ENCODE measurements around the gene IFT20. TPM values are rescaled to one million over a fixed set of nuclear protein-coding genes. Genes with fewer than 3 reads are reported as not detected.

Gene IFT20
- total and polyA plus RNA-seq, 2 experiments from 2014 or later = 13.2 to 32.3 TPM

DNA sequence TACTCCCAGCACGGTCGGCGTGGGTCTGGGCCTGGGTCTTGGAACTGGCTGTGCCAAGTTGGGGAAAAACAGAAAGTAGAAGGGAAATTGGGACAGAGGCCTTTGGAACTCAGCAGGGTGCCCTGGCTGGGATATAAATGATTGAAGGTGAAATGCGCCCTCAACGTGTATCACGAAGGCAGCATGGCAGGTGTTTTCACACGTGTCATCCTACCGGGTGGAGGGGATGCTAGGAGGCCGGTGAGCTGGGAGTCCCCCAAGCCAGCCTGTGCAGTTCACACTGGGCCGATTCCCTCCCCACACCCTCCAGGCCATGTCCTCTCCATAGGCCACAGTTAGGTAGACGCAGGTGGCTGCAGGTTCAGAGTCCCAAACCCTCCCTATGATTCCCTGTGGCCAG is 6.2 kb upstream of the IFT20 start:
- H3K79me2 ChIP-seq (replicated peaks; ENCODE audit: insufficient read depth) = peaks cover 19% of the 10 kb centered on the region
- Mint-ChIP-seq H3K27ac (no peak overlapping the region), H3K36me3 (ENCODE audit: low read depth) (peaks cover 26% of the 10 kb centered on the region), H3K4me1 (peaks cover 18% of the 10 kb centered on the region), H3K9me3 (no peaks in the 10 kb centered on the region), H3K27me3 (ENCODE audit: insufficient read depth, low read depth, poor library complexity) (peaks cover 5% of the 10 kb centered on the region), H3K4me3 (no peak overlapping the region)
- peaks cover 8% of the 10 kb centered on the region; the same call in 1 of the 2 replicates for H4K20me1 ChIP-seq (replicated peaks; ENCODE audit: insufficient read depth)
- H2AFZ ChIP-seq = no peak overlapping the region
- no peak overlapping the region for H3K27ac ChIP-seq (ENCODE audit: low read depth)
- H3K4me3 ChIP-seq = no peak overlapping the region
- no peaks in the 10 kb centered on the region for H3K9me2 ChIP-seq (ENCODE audit: insufficient read depth)
- DNase-seq (ENCODE audit: low spot score) (no peak), ATAC-seq (no peak)
- TF ChIP-seq, protein P1, sequence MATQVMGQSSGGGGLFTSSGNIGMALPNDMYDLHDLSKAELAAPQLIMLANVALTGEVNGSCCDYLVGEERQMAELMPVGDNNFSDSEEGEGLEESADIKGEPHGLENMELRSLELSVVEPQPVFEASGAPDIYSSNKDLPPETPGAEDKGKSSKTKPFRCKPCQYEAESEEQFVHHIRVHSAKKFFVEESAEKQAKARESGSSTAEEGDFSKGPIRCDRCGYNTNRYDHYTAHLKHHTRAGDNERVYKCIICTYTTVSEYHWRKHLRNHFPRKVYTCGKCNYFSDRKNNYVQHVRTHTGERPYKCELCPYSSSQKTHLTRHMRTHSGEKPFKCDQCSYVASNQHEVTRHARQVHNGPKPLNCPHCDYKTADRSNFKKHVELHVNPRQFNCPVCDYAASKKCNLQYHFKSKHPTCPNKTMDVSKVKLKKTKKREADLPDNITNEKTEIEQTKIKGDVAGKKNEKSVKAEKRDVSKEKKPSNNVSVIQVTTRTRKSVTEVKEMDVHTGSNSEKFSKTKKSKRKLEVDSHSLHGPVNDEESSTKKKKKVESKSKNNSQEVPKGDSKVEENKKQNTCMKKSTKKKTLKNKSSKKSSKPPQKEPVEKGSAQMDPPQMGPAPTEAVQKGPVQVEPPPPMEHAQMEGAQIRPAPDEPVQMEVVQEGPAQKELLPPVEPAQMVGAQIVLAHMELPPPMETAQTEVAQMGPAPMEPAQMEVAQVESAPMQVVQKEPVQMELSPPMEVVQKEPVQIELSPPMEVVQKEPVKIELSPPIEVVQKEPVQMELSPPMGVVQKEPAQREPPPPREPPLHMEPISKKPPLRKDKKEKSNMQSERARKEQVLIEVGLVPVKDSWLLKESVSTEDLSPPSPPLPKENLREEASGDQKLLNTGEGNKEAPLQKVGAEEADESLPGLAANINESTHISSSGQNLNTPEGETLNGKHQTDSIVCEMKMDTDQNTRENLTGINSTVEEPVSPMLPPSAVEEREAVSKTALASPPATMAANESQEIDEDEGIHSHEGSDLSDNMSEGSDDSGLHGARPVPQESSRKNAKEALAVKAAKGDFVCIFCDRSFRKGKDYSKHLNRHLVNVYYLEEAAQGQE (IDR thresholded peaks at IDR 0.05; ENCODE audit: unreplicated experiment) = no peak
- TF ChIP-seq POLR2AphosphoS5 (IDR thresholded peaks at IDR 0.05; ENCODE audit: low read depth) (no peak), JUNB (IDR thresholded peaks at IDR 0.05; ENCODE audit: unreplicated experiment) (no peak), STAT1 (IDR thresholded peaks at IDR 0.05; ENCODE audit: unreplicated experiment) (no peak), ZNF114 (CRISPR knock-in tag; IDR thresholded peaks at IDR 0.05) (no peak), EZH2 (IDR thresholded peaks at IDR 0.05; ENCODE audit: low read depth, unreplicated experiment) (no peak), NANOG (IDR thresholded peaks at IDR 0.05; ENCODE audit: borderline replicate concordance) (no peak), CREB1 (CRISPR knock-in tag; IDR thresholded peaks at IDR 0.05; ENCODE audit: low read depth) (no peak), EZH2phosphoT487 (IDR thresholded peaks at IDR 0.05; ENCODE audit: unreplicated experiment) (no peak), ZNF331 (CRISPR knock-in tag; IDR thresholded peaks at IDR 0.05; ENCODE audit: low read depth) (no peak)
- TF ChIP-seq, protein P2, sequence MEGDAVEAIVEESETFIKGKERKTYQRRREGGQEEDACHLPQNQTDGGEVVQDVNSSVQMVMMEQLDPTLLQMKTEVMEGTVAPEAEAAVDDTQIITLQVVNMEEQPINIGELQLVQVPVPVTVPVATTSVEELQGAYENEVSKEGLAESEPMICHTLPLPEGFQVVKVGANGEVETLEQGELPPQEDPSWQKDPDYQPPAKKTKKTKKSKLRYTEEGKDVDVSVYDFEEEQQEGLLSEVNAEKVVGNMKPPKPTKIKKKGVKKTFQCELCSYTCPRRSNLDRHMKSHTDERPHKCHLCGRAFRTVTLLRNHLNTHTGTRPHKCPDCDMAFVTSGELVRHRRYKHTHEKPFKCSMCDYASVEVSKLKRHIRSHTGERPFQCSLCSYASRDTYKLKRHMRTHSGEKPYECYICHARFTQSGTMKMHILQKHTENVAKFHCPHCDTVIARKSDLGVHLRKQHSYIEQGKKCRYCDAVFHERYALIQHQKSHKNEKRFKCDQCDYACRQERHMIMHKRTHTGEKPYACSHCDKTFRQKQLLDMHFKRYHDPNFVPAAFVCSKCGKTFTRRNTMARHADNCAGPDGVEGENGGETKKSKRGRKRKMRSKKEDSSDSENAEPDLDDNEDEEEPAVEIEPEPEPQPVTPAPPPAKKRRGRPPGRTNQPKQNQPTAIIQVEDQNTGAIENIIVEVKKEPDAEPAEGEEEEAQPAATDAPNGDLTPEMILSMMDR (conservative IDR thresholded peaks at IDR 0.05; ENCODE audit: low read depth in 2 of 2) = no peak
- TF ChIP-seq, protein P3, sequence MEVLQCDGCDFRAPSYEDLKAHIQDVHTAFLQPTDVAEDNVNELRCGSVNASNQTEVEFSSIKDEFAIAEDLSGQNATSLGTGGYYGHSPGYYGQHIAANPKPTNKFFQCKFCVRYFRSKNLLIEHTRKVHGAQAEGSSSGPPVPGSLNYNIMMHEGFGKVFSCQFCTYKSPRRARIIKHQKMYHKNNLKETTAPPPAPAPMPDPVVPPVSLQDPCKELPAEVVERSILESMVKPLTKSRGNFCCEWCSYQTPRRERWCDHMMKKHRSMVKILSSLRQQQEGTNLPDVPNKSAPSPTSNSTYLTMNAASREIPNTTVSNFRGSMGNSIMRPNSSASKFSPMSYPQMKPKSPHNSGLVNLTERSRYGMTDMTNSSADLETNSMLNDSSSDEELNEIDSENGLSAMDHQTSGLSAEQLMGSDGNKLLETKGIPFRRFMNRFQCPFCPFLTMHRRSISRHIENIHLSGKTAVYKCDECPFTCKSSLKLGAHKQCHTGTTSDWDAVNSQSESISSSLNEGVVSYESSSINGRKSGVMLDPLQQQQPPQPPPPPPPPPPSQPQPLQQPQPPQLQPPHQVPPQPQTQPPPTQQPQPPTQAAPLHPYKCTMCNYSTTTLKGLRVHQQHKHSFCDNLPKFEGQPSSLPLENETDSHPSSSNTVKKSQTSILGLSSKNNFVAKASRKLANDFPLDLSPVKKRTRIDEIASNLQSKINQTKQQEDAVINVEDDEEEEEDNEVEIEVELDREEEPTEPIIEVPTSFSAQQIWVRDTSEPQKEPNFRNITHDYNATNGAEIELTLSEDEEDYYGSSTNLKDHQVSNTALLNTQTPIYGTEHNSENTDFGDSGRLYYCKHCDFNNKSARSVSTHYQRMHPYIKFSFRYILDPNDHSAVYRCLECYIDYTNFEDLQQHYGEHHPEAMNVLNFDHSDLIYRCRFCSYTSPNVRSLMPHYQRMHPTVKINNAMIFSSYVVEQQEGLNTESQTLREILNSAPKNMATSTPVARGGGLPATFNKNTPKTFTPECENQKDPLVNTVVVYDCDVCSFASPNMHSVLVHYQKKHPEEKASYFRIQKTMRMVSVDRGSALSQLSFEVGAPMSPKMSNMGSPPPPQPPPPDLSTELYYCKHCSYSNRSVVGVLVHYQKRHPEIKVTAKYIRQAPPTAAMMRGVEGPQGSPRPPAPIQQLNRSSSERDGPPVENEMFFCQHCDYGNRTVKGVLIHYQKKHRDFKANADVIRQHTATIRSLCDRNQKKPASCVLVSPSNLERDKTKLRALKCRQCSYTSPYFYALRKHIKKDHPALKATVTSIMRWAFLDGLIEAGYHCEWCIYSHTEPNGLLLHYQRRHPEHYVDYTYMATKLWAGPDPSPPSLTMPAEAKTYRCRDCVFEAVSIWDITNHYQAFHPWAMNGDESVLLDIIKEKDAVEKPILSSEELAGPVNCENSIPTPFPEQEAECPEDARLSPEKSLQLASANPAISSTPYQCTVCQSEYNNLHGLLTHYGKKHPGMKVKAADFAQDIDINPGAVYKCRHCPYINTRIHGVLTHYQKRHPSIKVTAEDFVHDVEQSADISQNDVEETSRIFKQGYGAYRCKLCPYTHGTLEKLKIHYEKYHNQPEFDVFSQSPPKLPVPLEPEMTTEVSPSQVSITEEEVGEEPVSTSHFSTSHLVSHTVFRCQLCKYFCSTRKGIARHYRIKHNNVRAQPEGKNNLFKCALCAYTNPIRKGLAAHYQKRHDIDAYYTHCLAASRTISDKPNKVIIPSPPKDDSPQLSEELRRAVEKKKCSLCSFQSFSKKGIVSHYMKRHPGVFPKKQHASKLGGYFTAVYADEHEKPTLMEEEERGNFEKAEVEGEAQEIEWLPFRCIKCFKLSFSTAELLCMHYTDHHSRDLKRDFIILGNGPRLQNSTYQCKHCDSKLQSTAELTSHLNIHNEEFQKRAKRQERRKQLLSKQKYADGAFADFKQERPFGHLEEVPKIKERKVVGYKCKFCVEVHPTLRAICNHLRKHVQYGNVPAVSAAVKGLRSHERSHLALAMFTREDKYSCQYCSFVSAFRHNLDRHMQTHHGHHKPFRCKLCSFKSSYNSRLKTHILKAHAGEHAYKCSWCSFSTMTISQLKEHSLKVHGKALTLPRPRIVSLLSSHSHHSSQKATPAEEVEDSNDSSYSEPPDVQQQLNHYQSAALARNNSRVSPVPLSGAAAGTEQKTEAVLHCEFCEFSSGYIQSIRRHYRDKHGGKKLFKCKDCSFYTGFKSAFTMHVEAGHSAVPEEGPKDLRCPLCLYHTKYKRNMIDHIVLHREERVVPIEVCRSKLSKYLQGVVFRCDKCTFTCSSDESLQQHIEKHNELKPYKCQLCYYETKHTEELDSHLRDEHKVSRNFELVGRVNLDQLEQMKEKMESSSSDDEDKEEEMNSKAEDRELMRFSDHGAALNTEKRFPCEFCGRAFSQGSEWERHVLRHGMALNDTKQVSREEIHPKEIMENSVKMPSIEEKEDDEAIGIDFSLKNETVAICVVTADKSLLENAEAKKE (CRISPR knock-in tag; IDR thresholded peaks at IDR 0.05) = no peak
- TF ChIP-seq, protein P4, sequence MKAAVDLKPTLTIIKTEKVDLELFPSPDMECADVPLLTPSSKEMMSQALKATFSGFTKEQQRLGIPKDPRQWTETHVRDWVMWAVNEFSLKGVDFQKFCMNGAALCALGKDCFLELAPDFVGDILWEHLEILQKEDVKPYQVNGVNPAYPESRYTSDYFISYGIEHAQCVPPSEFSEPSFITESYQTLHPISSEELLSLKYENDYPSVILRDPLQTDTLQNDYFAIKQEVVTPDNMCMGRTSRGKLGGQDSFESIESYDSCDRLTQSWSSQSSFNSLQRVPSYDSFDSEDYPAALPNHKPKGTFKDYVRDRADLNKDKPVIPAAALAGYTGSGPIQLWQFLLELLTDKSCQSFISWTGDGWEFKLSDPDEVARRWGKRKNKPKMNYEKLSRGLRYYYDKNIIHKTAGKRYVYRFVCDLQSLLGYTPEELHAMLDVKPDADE (IDR thresholded peaks at IDR 0.05) = no peak
- H3K36me3 ChIP-seq (ENCODE audit: insufficient read depth) = peaks cover 8% of the 10 kb centered on the region
- no peak overlapping the region for H3K4me2 ChIP-seq
- no peaks in the 10 kb centered on the region for H3K27me3 ChIP-seq (ENCODE audit: insufficient read depth)
- H3K4me1 ChIP-seq (ENCODE audit: insufficient read depth) = peaks cover 5% of the 10 kb centered on the region
- no peaks in the 10 kb centered on the region for H3F3A ChIP-seq (replicated peaks; ENCODE audit: low read depth)

All from GM23338 (cell line).